Calu3 (cell line): ENCODE measurements around the gene CDON. TPM values are rescaled to one million over a fixed set of nuclear protein-coding genes. Genes with fewer than 3 reads are reported as not detected.

ENCODE experiments used
- BruUV-seq: library from RNA; stranded (reverse); fragments of 400-500 nt; replicated peaks from 2 replicates; lab custom pipeline; 2021; lab: Mats Ljungman, UMichigan
- CTCF ChIA-PET: fragments of 300-600 bp; sonication (Branson Sonifier 250); formaldehyde crosslinking; loops from one replicate; lab custom pipeline; 2022; ENCODE audit warnings: antibody characterized with exemption; lab: Charles Lee
- DNase-seq: peaks from one replicate; pipeline ENCODE4 v3.0.0; 2022
- H3K27ac Mint-ChIP-seq: one replicate; pipeline ENCODE4 v1.8.0; 2022; ENCODE audit warnings: mixed read lengths; ENCODE audit not compliant: unreplicated experiment
- H3K27me3 Mint-ChIP-seq: one replicate; pipeline ENCODE4 v1.8.0; 2022; ENCODE audit warnings: mixed read lengths; ENCODE audit not compliant: unreplicated experiment
- H3K36me3 Mint-ChIP-seq: one replicate; pipeline ENCODE4 v1.8.0; 2022; ENCODE audit warnings: mild to moderate bottlenecking, moderate library complexity, mixed read lengths; ENCODE audit not compliant: insufficient read depth, unreplicated experiment
- H3K4me1 Mint-ChIP-seq: one replicate; pipeline ENCODE4 v1.8.0; 2022; ENCODE audit warnings: mild to moderate bottlenecking, low read depth, mixed read lengths; ENCODE audit not compliant: unreplicated experiment
- H3K4me3 Mint-ChIP-seq: one replicate; pipeline ENCODE4 v1.8.0; 2022; ENCODE audit warnings: mild to moderate bottlenecking, low read depth, moderate library complexity, mixed read lengths; ENCODE audit not compliant: unreplicated experiment
- H3K9me3 Mint-ChIP-seq: one replicate; pipeline ENCODE4 v1.8.0; 2022; ENCODE audit warnings: low read depth, mixed read lengths; ENCODE audit not compliant: unreplicated experiment
- intact Hi-C: fragments of 100-400 bp; cut with micrococcal nuclease; formaldehyde crosslinking; loops from one replicate; pipeline ENCODE4 v1.10.0; 2022; ENCODE audit not compliant: unreplicated experiment
- total RNA-seq: library from RNA; stranded (reverse); gene quantifications from 2 replicates; pipeline ENCODE4 v1.2.3, GENCODE V29; 2022
- TF ChIP-seq, protein P1 (sequence below): fragments of 200-600 bp; IDR thresholded peaks from one replicate; pipeline ENCODE4 v1.8.0; 2022; ENCODE audit warnings: antibody characterized with exemption; ENCODE audit not compliant: unreplicated experiment

The CDON gene
- total RNA-seq, 1 experiment from 2014 or later = 14.8 TPM

- Mint-ChIP-seq H3K4me1 (peaks cover 10% of the 10 kb centered on the region), H3K4me3 (no peak overlapping the region), H3K36me3 (peaks cover 5% of the 10 kb centered on the region), H3K9me3 (no peaks in the 10 kb centered on the region), H3K27ac (no peak overlapping the region), H3K27me3 (no peaks in the 10 kb centered on the region)
- TF ChIP-seq, protein P1, sequence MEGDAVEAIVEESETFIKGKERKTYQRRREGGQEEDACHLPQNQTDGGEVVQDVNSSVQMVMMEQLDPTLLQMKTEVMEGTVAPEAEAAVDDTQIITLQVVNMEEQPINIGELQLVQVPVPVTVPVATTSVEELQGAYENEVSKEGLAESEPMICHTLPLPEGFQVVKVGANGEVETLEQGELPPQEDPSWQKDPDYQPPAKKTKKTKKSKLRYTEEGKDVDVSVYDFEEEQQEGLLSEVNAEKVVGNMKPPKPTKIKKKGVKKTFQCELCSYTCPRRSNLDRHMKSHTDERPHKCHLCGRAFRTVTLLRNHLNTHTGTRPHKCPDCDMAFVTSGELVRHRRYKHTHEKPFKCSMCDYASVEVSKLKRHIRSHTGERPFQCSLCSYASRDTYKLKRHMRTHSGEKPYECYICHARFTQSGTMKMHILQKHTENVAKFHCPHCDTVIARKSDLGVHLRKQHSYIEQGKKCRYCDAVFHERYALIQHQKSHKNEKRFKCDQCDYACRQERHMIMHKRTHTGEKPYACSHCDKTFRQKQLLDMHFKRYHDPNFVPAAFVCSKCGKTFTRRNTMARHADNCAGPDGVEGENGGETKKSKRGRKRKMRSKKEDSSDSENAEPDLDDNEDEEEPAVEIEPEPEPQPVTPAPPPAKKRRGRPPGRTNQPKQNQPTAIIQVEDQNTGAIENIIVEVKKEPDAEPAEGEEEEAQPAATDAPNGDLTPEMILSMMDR = no peak
- intact Hi-C loops = no loop called here
- no TSS peak for BruUV-seq
- CTCF ChIA-PET = no interaction called here
- DNase-seq = no peak
Measured at GRCh38 chr11:126100716-126101115, 38.0 kb upstream of the CDON start.

GRCh38 chr11:126098204-126098769 lies 35.6 kb upstream of the CDON start:
- CTCF ChIA-PET = no interaction called here
- no TSS peak for BruUV-seq
- Mint-ChIP-seq H3K4me1 (peaks cover 10% of the 10 kb centered on the region), H3K36me3 (no peaks in the 10 kb centered on the region), H3K27ac (no peak overlapping the region), H3K9me3 (no peaks in the 10 kb centered on the region), H3K27me3 (no peaks in the 10 kb centered on the region), H3K4me3 (no peak overlapping the region)
- DNase-seq = no peak
- intact Hi-C loops = no loop called here
- TF ChIP-seq, protein P1 = no peak

- intact Hi-C loops = no loop called here
- CTCF ChIA-PET = no interaction called here
- H3K4me3 Mint-ChIP-seq = no peak overlapping the region
- TF ChIP-seq, protein P1 = no peak
- no peak for DNase-seq
- no TSS peak for BruUV-seq
- peaks cover 4% of the 10 kb centered on the region for H3K36me3 Mint-ChIP-seq
- no peaks in the 10 kb centered on the region for H3K27me3 Mint-ChIP-seq
- no peaks in the 10 kb centered on the region for H3K9me3 Mint-ChIP-seq
- H3K27ac Mint-ChIP-seq = no peak overlapping the region
- H3K4me1 Mint-ChIP-seq = no peaks in the 10 kb centered on the region
Measured at GRCh38 chr11:126095745-126096144, 33.1 kb upstream of the CDON start.

DNA sequence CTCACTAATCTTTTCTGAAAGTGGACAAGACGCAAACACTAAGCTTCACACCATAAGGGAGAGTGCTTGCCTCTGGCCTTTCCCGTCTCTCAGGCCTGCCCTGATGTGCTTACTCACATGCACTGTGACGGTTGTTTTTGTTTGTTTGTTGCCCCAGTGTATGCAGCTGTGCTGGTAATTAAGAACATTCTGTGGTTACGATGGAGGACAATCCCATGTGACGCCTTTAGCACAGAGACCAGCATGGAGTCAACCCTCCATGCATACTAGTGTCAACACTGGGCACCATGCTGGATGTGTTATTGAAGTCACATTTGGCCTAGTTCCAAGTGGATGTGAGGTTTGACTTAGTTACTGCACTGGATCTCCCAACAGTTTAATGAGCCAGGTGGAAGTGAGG lies 27.8 kb upstream of the CDON start:
- Mint-ChIP-seq H3K27me3 (no peaks in the 10 kb centered on the region), H3K36me3 (peaks cover 4% of the 10 kb centered on the region), H3K9me3 (no peaks in the 10 kb centered on the region), H3K4me3 (no peak overlapping the region), H3K27ac (no peak overlapping the region), H3K4me1 (no peaks in the 10 kb centered on the region)
- intact Hi-C loops = no loop called here
- DNase-seq = no peak
- CTCF ChIA-PET = no interaction called here
- TF ChIP-seq, protein P1 = no peak
- BruUV-seq = no TSS peak
